Activated CD4-positive, alpha-beta T cell treated with anti-CD3 and anti-CD28 coated beads, Interleukin-2, amount 50 U/mL, for 24 hours (primary cell): ENCODE measurements around the gene LAMA2.

Experiments
- DNase-seq, 2 donors: peaks; one replicate each; pipeline ENCODE4 v3.0.0-alpha.2; 2020; ENCODE audit warnings: low read depth in 1 of 2, low spot score in 1 of 2

Gene LAMA2

GRCh38 chr6:129297592-129297991 is 414.7 kb downstream of the LAMA2 start:
- no peak for DNase-seq

DNA sequence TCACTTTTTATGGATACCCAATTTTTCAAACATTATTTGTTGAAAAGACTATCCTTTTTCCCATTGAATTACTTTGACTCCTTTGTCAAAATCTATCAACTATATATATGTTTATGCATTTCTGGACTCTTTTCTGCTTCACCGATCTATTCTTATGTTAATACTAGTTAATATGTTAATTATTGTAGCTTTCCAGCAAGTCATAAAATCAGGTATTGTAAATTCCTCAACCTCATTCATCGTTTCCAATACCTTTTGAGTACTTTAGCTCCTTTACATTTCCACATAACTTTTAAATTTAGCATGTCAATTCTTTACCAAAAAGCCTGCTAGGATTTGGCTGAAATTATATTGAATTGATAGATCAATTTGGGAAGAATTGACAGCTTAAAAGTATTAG is 419.7 kb downstream of the LAMA2 start:
- DNase-seq: no peak

- DNase-seq: no peak
Observed at GRCh38 chr6:129306826-129307225, 423.9 kb downstream of the LAMA2 start.

- DNase-seq: no peak
Observed at GRCh38 chr6:129307845-129308244, 424.9 kb downstream of the LAMA2 start.

DNA sequence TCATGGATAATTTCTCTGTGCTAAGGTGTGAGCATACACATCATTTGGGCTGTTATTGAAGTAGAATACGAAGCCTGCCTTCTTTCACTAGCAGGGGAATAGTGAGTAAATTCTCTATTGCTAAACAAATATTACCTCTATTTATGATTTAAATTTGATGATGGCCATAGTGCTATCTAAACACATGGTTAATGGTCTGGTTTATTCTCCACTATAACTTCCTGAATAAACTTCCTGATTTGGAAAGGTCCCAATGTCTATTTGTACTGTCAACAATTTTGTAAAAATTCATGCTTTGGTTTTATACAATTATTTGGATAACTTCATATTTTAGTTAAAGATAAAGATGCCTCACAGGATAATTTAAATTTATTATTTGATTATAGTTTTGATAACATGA is 426.2 kb downstream of the LAMA2 start:
- DNase-seq: no peak

DNA sequence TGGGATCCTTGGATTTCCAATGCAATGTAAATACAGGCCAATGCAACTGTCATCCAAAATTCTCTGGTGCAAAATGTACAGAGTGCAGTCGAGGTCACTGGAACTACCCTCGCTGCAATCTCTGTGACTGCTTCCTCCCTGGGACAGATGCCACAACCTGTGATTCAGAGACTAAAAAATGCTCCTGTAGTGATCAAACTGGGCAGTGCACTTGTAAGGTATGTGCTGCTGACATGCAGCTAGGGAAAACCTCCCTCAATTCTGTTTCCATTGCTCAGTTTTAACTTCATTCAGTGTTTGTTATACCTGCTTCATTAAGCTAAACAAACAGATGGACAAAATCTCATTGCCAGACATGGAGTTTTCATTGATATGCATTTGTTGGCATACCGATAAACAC is 429.9 kb downstream of the LAMA2 start:
- no peak for DNase-seq

DNA sequence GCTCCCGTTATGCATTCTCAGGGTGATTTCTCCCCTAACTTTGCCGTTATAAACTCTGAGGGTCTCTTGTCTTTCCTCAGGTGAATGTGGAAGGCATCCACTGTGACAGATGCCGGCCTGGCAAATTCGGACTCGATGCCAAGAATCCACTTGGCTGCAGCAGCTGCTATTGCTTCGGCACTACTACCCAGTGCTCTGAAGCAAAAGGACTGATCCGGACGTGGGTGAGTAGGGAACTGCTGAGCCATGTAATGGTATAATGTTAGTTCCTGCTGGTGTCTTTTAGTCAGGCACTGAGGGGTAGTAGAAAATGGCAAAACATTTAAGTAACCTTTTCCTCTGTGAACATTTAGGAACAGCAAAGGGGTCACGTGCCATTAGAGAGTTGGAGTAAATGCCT is 431.6 kb downstream of the LAMA2 start:
- no peak for DNase-seq

- DNase-seq: no peak
Observed at GRCh38 chr6:129317931-129318820, 435.2 kb downstream of the LAMA2 start.

GRCh38 chr6:129320892-129321291 is 438.0 kb downstream of the LAMA2 start:
- DNase-seq: no peak

- no peak for DNase-seq
Observed at GRCh38 chr6:129321303-129321702, 438.4 kb downstream of the LAMA2 start.

DNA sequence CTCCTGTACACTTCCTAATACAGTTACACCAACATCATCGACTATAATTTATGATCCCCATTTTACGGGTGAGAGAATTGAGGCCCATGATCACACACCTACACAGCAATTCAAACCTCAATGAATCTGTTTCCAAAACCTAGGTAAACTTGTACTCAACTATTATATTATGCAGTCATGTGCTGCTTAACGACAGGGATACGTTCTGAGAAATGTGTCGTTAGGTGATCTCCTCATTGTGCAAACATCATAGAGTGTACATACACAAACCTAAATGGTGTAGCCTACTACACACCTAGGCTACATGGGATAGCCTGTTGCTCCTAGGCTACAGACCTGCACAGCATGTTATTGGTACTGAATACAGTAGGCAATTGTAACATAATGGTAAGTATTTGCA is 441.4 kb downstream of the LAMA2 start:
- no peak for DNase-seq

DNA sequence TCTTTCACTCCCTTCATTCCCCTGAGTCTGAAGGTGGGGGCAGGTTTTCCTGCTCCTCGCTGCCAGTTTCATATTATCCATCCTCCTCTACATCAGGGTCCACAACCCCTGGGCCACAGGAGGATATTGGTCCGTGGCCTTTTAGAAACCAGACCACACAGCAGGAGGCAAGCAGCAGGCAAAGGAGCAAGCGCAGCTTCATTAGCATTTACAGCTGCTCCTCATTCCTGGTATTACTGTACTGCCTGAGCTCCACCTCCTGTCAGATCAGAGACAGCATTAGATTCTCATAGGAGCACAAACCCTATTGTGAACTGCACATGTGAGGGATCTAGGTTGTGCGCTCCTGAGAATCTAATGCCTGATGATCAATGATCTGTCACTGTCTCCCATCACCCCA is 446.7 kb downstream of the LAMA2 start:
- DNase-seq: no peak

DNA sequence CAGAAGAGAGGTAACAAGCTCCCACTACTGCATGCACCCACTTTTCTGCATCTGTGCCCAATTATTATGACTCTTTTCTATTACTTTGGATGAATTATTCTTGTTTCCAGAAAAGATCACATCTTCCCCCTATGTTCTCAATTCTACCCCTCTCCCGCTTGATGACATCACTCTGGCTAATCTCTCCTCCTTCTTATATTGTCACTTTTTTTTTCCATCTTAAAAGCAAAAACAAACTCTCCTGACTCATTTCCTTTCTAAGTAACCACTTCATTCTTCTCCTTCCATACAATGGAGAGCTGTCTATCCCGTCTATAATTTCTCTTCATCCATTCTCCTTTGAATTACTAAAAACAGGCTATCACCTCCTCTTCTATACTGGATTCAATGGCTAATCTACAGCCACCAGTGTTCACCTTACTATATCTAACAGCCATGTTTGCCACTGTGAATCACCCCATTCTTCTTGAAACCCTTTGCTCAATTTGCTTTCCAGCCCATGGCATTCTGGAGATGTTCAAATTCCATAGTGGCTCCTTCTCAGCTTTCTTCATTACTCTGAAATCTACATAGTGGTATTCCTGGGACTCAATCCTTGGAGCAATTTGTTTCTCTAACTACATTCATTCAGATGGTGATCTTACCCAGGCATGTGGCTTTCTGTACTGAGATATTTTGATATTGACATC is 448.7 kb downstream of the LAMA2 start:
- no peak for DNase-seq

DNA sequence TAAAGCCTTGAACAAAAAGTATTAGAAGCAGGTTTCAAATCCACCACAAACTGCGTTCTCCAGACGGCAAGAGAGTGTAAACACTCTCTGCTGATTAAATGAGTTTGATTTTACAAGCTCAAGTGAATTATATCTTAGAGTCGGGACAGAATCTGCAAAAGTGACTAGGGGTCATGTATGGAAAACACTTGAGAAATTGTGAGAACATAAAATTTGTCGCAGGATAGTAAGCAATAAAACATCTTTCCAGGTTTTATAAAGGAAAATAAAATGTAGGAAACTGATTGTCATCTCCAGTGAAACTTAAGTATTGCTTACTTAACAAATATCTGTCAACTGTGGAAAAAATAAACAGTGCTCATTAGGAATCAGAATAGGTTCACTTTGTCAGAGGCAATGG is 452.9 kb downstream of the LAMA2 start:
- no peak for DNase-seq

DNA sequence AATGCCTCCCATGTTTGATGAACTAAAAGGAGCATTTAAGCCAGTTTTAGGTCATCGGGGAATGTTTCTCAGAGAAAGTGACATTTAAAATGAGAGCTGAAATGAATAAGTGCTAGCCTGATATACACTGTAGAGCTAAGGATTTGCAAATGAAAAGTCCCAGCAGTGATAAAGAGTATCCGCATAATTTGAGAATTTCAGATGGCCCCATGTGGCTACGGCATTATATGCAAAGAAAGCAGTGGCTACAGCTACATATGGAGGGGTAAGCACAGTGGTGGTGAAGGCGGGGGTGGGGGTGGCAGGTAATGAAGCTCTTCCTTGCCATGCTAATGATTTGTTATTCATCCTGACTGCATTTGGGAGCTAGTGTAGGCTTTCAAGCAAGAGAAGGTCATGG is 455.7 kb downstream of the LAMA2 start:
- DNase-seq: no peak

GRCh38 chr6:129340983-129341382 is 458.0 kb downstream of the LAMA2 start:
- DNase-seq: no peak

- DNase-seq: no peak
Observed at GRCh38 chr6:129342243-129342642, 459.3 kb downstream of the LAMA2 start.

DNA sequence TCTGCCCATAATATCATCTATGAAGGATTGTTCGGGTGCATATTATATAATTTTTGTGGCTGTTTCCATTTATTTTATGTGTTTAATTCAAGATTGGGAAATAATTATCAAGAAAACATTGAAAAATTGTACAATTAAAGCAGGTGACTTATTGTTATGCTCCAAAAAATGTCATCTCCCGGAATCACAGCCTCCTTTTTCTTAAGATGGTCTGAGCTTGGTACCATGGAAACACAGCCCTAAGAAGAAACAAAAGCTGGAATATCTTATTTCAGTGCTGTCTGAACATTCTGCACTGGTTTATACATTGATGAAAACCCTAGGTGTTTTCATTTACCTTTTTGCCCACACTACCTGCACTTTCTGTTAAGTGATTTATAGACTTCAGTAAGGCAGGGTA is 459.9 kb downstream of the LAMA2 start:
- DNase-seq: no peak

- no peak for DNase-seq
Observed at GRCh38 chr6:129344379-129344778, 461.4 kb downstream of the LAMA2 start.

DNA sequence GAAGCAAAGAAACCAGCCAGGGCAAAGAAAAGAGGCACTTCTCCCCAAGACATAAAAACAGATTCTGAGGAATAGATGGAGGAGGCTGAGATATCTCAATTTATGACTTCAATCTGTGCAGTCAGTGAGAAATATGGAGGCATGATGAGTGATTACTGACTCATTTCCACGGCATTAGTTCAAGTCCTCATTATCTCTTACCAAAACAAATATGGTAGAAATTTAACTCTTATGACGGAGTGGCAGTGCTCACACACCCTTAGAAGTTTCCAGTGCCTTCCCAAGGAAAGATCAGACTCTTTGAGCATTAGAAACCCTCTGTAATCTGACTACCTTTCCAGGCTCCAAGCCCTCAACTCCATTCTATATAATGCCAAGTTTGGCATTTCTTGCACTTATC is 463.0 kb downstream of the LAMA2 start:
- no peak for DNase-seq

DNA sequence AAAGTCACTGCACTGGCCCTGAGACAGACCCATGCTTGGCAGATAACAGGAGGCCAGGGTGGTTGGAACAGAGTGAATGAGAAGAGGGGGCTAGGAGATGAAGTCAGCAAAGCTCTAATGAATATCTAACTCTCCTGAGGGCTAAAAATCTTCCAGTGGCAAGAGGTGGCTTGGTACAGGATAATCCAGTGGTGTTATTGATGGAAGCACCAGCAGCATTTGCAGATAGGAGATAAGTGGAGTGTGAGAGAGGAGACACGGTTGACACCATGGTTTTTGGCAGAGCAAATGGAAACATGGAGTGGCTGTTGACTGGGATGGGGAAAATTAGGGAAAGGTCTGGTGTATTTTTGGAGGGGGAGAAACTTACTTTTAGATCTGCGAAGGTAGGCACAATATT is 464.0 kb downstream of the LAMA2 start:
- DNase-seq: no peak

DNA sequence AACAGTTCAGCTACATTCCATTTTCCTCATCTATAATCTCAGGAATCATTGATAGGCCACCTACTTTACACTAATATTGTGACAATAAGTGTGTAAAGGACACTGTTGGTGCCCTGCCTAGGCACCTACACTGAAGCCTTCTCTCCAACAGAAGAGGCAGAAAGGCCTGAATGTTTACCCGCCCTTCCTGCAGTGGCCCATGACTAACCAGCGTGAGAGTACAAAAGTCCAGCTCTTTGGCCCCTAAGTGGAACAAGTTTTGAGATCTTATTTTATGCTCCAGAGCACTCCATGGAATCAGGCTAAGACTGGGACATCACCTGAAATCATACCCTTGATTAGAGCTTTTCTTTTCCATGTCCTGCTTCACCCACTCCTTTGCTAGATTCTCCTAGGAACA is 467.3 kb downstream of the LAMA2 start:
- DNase-seq: no peak

DNA sequence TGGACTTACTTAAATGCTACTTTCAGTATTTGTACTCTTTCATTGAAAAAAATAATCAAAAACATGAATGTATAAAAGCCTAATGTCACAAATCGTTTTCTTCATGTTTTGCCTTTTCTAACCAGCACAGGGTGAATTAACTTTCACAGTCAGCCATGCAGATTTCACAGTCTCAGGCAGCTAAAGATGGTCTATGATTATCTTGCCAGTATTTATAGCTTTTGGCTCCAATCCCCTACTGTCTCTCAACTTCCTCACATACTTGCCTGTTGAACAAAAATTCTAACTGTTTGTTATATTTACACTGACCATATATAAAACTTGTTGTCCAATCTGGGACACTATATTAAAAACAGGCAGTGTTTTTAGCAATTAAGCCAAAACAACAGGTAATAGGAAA is 468.9 kb downstream of the LAMA2 start:
- DNase-seq: no peak
